ENCODE data around the gene TAF10.

TAF10 gene

DNA sequence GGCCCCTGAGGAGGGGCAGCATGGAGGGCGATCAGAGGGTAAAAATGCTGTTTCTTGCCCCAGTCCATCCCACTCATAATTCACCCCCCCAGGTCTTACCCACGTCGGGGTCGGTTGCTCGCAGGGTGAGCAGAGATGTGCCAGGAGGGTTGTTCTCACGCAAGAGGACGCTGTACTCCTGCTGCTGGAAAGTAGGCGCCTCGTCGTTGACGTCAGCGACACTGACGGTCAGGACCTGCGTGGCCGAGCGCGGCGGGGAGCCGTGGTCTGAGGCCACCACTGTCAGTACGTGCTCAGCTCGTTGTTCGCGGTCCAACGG is 17.5 kb upstream of the TAF10 start:
- no peak overlapping the region for H3K18ac ChIP-seq (ENCODE audit: low read length)
- no peak overlapping the region for H4K8ac ChIP-seq (ENCODE audit: low read depth, low read length)
- H3K79me2 ChIP-seq (ENCODE audit: control insufficient read depth, insufficient read depth, low read length, poor library complexity) = no peaks in the 10 kb centered on the region
- no peak overlapping the region for H3K4me2 ChIP-seq (ENCODE audit: low read length)
- H3K27ac ChIP-seq (ENCODE audit: low read depth, low read length) = no peak overlapping the region
- no peak overlapping the region for H3K9ac ChIP-seq (ENCODE audit: low read length)
- no peak overlapping the region for H2BK5ac ChIP-seq (ENCODE audit: low read depth, low read length, poor library complexity)
- H3K4me1 ChIP-seq (ENCODE audit: control insufficient read depth in 1 of 2, insufficient read depth in 2 of 2, low read length in 2 of 2) = peaks cover 6 to 10% of the 10 kb centered on the region in 2 experiments
- no peak overlapping the region for H4K12ac ChIP-seq (ENCODE audit: low read depth, low read length)
- H3K9me3 ChIP-seq (ENCODE audit: insufficient read depth, low read depth, low read length) = peaks cover 23% of the 10 kb centered on the region
- peaks cover 2 to 3% of the 10 kb centered on the region in 2 experiments for H3K36me3 ChIP-seq (ENCODE audit: control insufficient read depth in 1 of 2, insufficient read depth in 2 of 2, low read length in 2 of 2)
- peaks cover 29% of the 10 kb centered on the region for H3K27me3 ChIP-seq (ENCODE audit: insufficient read depth, low read length)
- no CpG with 5 or more reads among the region's 24 CpGs for WGBS (ENCODE audit: extremely low coverage, insufficient coverage, insufficient read length)
- H3K23ac ChIP-seq (ENCODE audit: low read length) = no peak overlapping the region
- no peak overlapping the region for H3K14ac ChIP-seq (ENCODE audit: low read length)
- DNase-seq = no peak
- no peak overlapping the region for H2BK120ac ChIP-seq (ENCODE audit: insufficient read depth, low read length, poor library complexity)
- no peak overlapping the region for H3K4me3 ChIP-seq (ENCODE audit: low read depth, low read length)
- no peak overlapping the region for H3K4ac ChIP-seq (ENCODE audit: low read depth, low read length)
- no peak overlapping the region for H2BK12ac ChIP-seq (ENCODE audit: low read length)
- H4K91ac ChIP-seq (ENCODE audit: low read depth, low read length) = no peak overlapping the region
- no peaks in the 10 kb centered on the region for H3K79me1 ChIP-seq (ENCODE audit: low read length)
- no peak overlapping the region for H2AFZ ChIP-seq (ENCODE audit: insufficient read depth, low read length, poor library complexity)
- H2AK5ac ChIP-seq (ENCODE audit: low read length) = no peak overlapping the region

DNA sequence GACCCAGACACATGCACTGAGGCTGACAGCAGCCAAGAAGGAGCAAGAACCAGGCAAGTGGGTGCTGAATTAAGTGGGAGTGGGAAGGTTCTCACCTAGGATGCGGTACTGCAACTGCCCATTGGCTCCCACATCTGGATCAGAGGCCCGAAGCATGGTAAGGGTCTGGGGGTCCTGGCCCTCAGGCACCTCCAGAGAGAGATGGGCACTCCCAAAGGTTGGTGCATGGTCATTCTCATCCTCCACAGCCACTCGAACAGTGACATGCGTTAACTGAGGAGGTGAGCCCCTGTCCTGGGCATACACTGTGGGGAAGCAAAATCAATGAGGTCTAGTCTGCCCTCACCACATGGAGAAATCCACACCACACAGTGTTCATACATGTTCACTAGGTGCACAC is 16.5 kb upstream of the TAF10 start:
- H3K14ac ChIP-seq (ENCODE audit: low read length) = no peak overlapping the region
- H4K91ac ChIP-seq (ENCODE audit: low read depth, low read length) = no peak overlapping the region
- H2AFZ ChIP-seq (ENCODE audit: insufficient read depth, low read length, poor library complexity) = no peak overlapping the region
- H2AK5ac ChIP-seq (ENCODE audit: low read length) = no peak overlapping the region
- H3K4me1 ChIP-seq (ENCODE audit: control insufficient read depth in 1 of 2, insufficient read depth in 2 of 2, low read length in 2 of 2) = peaks cover 6 to 10% of the 10 kb centered on the region in 2 experiments
- H3K79me1 ChIP-seq (ENCODE audit: low read length) = no peaks in the 10 kb centered on the region
- no peak overlapping the region for H3K27ac ChIP-seq (ENCODE audit: low read depth, low read length)
- H3K4me3 ChIP-seq (ENCODE audit: low read depth, low read length) = no peak overlapping the region
- no CpG with 5 or more reads among the region's 4 CpGs for WGBS (ENCODE audit: extremely low coverage, insufficient coverage, insufficient read length)
- H3K27me3 ChIP-seq (ENCODE audit: insufficient read depth, low read length) = peaks cover 29% of the 10 kb centered on the region
- H2BK5ac ChIP-seq (ENCODE audit: low read depth, low read length, poor library complexity) = no peak overlapping the region
- H3K18ac ChIP-seq (ENCODE audit: low read length) = no peak overlapping the region
- H3K9me3 ChIP-seq (ENCODE audit: insufficient read depth, low read depth, low read length) = peaks cover 21% of the 10 kb centered on the region
- no peaks in the 10 kb centered on the region for H3K79me2 ChIP-seq (ENCODE audit: control insufficient read depth, insufficient read depth, low read length, poor library complexity)
- H3K9ac ChIP-seq (ENCODE audit: low read length) = no peak overlapping the region
- peaks cover 2 to 3% of the 10 kb centered on the region in 2 experiments for H3K36me3 ChIP-seq (ENCODE audit: control insufficient read depth in 1 of 2, insufficient read depth in 2 of 2, low read length in 2 of 2)
- H2BK12ac ChIP-seq (ENCODE audit: low read length) = no peak overlapping the region
- H4K12ac ChIP-seq (ENCODE audit: low read depth, low read length) = no peak overlapping the region
- no peak for DNase-seq
- H3K4me2 ChIP-seq (ENCODE audit: low read length) = no peak overlapping the region
- no peak overlapping the region for H3K4ac ChIP-seq (ENCODE audit: low read depth, low read length)
- no peak overlapping the region for H3K23ac ChIP-seq (ENCODE audit: low read length)
- no peak overlapping the region for H4K8ac ChIP-seq (ENCODE audit: low read depth, low read length)
- H2BK120ac ChIP-seq (ENCODE audit: insufficient read depth, low read length, poor library complexity) = no peak overlapping the region

DNA sequence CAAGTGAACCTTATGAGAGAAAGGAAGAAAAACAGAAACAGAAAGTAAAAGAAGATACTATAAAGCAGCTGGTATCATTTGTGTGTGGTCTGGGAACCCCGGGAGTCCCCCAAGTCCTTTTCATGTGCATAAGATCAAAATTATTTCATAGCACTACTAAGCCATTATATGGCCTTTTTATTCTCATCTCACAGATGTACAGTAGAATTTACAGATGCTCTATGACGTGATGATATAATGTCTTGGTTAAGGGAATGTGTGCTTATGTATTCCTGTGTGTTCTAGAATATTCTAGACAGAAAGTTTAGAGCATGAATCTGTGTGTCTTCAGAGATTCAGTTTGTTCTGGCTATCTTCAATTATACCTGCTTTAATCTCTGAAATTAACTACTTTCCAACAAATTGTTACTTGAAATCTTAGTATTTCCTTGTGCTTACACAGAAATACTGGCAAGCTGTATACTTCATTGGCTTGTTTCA is 15.8 kb upstream of the TAF10 start:
- Histone ChIP-seq H3K79me1 (ENCODE audit: low read length) (no peaks in the 10 kb centered on the region), H3K4me3 (ENCODE audit: low read depth, low read length) (no peak overlapping the region), H3K27ac (ENCODE audit: low read depth, low read length) (no peak overlapping the region), H4K12ac (ENCODE audit: low read depth, low read length) (no peak overlapping the region), H3K36me3 (ENCODE audit: control insufficient read depth in 1 of 2, insufficient read depth in 2 of 2, low read length in 2 of 2) (peaks cover 2 to 3% of the 10 kb centered on the region in 2 experiments), H2BK5ac (ENCODE audit: low read depth, low read length, poor library complexity) (no peak overlapping the region), H3K9me3 (ENCODE audit: insufficient read depth, low read depth, low read length) (peaks cover 21% of the 10 kb centered on the region), H3K9ac (ENCODE audit: low read length) (no peak overlapping the region), H3K79me2 (ENCODE audit: control insufficient read depth, insufficient read depth, low read length, poor library complexity) (no peaks in the 10 kb centered on the region), H2BK120ac (ENCODE audit: insufficient read depth, low read length, poor library complexity) (no peak overlapping the region), H2BK12ac (ENCODE audit: low read length) (no peak overlapping the region), H3K4me1 (ENCODE audit: control insufficient read depth in 1 of 2, insufficient read depth in 2 of 2, low read length in 2 of 2) (peaks cover 6 to 10% of the 10 kb centered on the region in 2 experiments), H3K4ac (ENCODE audit: low read depth, low read length) (no peak overlapping the region), H3K23ac (ENCODE audit: low read length) (no peak overlapping the region), H2AK5ac (ENCODE audit: low read length) (no peak overlapping the region), H4K91ac (ENCODE audit: low read depth, low read length) (no peak overlapping the region), H2AFZ (ENCODE audit: insufficient read depth, low read length, poor library complexity) (no peak overlapping the region), H3K14ac (ENCODE audit: low read length) (no peak overlapping the region), H4K8ac (ENCODE audit: low read depth, low read length) (no peak overlapping the region), H3K4me2 (ENCODE audit: low read length) (no peak overlapping the region), H3K27me3 (ENCODE audit: insufficient read depth, low read length) (peaks cover 29% of the 10 kb centered on the region), H3K18ac (ENCODE audit: low read length) (no peak overlapping the region)
- no CpG with 5 or more reads among the region's 2 CpGs for WGBS (ENCODE audit: extremely low coverage, insufficient coverage, insufficient read length)
- no peak for DNase-seq

DNA sequence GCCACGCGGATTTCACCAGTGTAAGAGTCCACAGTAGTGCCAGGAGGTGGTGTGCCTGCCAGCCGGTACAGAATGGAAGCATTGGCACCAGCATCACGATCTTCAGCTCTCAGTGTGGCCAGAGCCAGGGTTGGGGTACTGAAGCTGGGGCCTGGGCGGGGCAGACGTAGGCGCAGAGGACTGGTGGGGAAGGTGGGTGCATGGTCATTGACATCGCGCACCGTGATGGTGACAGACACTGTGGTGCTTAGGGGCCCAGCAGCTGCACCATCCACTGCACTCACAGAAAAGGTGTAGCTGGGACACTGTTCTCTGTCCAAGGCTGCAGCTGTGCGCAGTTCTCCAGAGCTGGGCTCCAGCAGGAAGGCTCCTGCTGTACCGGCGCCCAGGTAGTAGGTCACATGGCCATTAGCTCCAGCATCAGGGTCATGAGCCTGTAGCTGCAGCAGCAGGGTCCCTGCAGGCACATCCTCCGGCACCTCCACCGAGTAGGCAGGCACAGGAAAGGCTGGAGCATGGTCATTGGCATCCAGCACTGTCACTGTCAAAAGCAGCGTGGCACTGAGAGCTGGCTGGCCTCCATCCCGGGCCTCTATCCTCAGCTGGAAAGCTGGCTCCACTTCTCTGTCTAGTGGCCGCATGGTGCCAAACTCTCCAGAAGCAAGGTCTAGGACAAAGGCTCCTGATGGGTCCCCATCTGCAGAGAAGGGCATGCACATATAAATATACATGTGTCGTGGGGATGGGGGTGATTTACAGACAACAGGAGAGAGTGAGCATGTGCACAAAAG is 15.2 kb upstream of the TAF10 start:
- Histone ChIP-seq H3K18ac (ENCODE audit: low read length) (no peak overlapping the region), H3K4ac (ENCODE audit: low read depth, low read length) (no peak overlapping the region), H4K91ac (ENCODE audit: low read depth, low read length) (no peak overlapping the region), H2AK5ac (ENCODE audit: low read length) (no peak overlapping the region), H3K14ac (ENCODE audit: low read length) (no peak overlapping the region), H4K12ac (ENCODE audit: low read depth, low read length) (no peak overlapping the region), H3K36me3 (ENCODE audit: control insufficient read depth in 1 of 2, insufficient read depth in 2 of 2, low read length in 2 of 2) (peaks cover under 1 to 2% of the 10 kb centered on the region in 2 experiments), H3K27ac (ENCODE audit: low read depth, low read length) (no peak overlapping the region), H3K4me2 (ENCODE audit: low read length) (no peak overlapping the region), H2BK5ac (ENCODE audit: low read depth, low read length, poor library complexity) (no peak overlapping the region), H4K8ac (ENCODE audit: low read depth, low read length) (no peak overlapping the region), H3K9ac (ENCODE audit: low read length) (no peak overlapping the region), H3K79me2 (ENCODE audit: control insufficient read depth, insufficient read depth, low read length, poor library complexity) (no peaks in the 10 kb centered on the region), H2AFZ (ENCODE audit: insufficient read depth, low read length, poor library complexity) (no peak overlapping the region), H2BK12ac (ENCODE audit: low read length) (no peak overlapping the region), H3K27me3 (ENCODE audit: insufficient read depth, low read length) (peaks cover 29% of the 10 kb centered on the region), H3K4me3 (ENCODE audit: low read depth, low read length) (no peak overlapping the region), H3K4me1 (ENCODE audit: control insufficient read depth in 1 of 2, insufficient read depth in 2 of 2, low read length in 2 of 2) (peaks cover 6 to 10% of the 10 kb centered on the region in 2 experiments), H3K9me3 (ENCODE audit: insufficient read depth, low read depth, low read length) (peaks cover 20% of the 10 kb centered on the region), H3K23ac (ENCODE audit: low read length) (no peak overlapping the region), H2BK120ac (ENCODE audit: insufficient read depth, low read length, poor library complexity) (no peak overlapping the region), H3K79me1 (ENCODE audit: low read length) (no peaks in the 10 kb centered on the region)
- no CpG with 5 or more reads among the region's 19 CpGs for WGBS (ENCODE audit: extremely low coverage, insufficient coverage, insufficient read length)
- no peak for DNase-seq

Data from trophoblast cell (in vitro differentiated cells and primary cell).